Left ventricle myocardium inferior (tissue), 1 donor: ENCODE measurements around the gene NXPH1. TPM values are rescaled to one million over a fixed set of nuclear protein-coding genes. Genes with fewer than 3 reads are reported as not detected.

Experiments used
- DNase-seq: peaks from one replicate; pipeline ENCODE4 v3.0.0-alpha.2; 2020
- H3K27ac ChIP-seq: fragments of 200-600 bp; replicated peaks from 2 replicates; pipeline ENCODE4 v1.8.0; 2021
- H3K27me3 ChIP-seq: fragments of 200-600 bp; 2 replicates; pipeline ENCODE4 v1.8.0; 2021; ENCODE audit warnings: low read depth
- H3K36me3 ChIP-seq: fragments of 200-600 bp; 2 replicates; pipeline ENCODE4 v1.8.0; 2021
- H3K4me1 ChIP-seq: fragments of 200-600 bp; 2 replicates; pipeline ENCODE4 v1.8.0; 2021
- H3K4me3 ChIP-seq: fragments of 200-600 bp; 2 replicates; pipeline ENCODE4 v1.8.0; 2021; ENCODE audit warnings: mild to moderate bottlenecking, moderate library complexity
- H3K9me3 ChIP-seq: fragments of 200-600 bp; replicated peaks from 2 replicates; pipeline ENCODE4 v1.8.0; 2021
- intact Hi-C: fragments of 100-400 bp; cut with micrococcal nuclease; formaldehyde crosslinking; loops from one replicate; pipeline ENCODE4 v1.11.0; 2022
- total RNA-seq: library from RNA; stranded (reverse); fragmentation: NEBNext Ultra II Directional; extraction: Animal tissue kit (Norgen Biotek cat#: 25700); gene quantifications from one replicate; pipeline ENCODE4 v1.2.1, GENCODE V29; 2021
- TF ChIP-seq, protein P1 (sequence below): fragments of 200-600 bp; IDR thresholded peaks from 2 replicates; pipeline ENCODE4 v1.8.0; 2021; ENCODE audit warnings: antibody characterized with exemption, mild to moderate bottlenecking, borderline replicate concordance
- donor health status: DM: no; HTN: yes; CAD: no; lungs with severe emphysema.

The NXPH1 gene
- total RNA-seq, 1 donor from 2014 or later, result not detected

DNA sequence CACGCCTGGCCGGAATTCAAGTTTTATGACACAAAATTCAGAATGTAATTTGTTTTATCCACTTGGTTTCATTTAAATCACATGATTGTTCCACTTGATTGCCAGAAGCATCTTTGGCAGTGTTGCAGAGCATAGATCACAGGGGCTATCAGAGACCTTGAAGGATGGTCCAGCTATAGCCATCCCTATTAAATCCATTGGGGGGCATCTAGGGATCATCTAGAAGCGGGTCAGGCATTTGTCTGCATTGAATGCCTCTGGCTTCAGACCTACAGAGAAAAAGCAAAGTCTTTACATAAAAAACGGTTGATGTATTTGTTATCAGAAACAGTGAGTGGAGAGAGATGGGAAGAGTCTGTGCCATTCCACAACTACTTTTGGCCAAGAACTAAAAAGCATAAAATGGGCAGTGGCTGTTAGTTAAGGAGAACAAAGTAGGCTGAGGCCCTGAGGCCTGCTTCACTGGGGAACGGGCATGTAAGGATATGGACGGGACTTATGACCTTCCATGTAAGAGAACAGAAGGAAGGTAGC is 146.3 kb downstream of the NXPH1 start:
- Histone ChIP-seq H3K4me3 (no peak overlapping the region), H3K27me3 (no peaks in the 10 kb centered on the region), H3K27ac (no peak overlapping the region), H3K36me3 (no peaks in the 10 kb centered on the region), H3K4me1 (no peaks in the 10 kb centered on the region), H3K9me3 (no peaks in the 10 kb centered on the region)
- no peak for DNase-seq
- TF ChIP-seq, protein P1, sequence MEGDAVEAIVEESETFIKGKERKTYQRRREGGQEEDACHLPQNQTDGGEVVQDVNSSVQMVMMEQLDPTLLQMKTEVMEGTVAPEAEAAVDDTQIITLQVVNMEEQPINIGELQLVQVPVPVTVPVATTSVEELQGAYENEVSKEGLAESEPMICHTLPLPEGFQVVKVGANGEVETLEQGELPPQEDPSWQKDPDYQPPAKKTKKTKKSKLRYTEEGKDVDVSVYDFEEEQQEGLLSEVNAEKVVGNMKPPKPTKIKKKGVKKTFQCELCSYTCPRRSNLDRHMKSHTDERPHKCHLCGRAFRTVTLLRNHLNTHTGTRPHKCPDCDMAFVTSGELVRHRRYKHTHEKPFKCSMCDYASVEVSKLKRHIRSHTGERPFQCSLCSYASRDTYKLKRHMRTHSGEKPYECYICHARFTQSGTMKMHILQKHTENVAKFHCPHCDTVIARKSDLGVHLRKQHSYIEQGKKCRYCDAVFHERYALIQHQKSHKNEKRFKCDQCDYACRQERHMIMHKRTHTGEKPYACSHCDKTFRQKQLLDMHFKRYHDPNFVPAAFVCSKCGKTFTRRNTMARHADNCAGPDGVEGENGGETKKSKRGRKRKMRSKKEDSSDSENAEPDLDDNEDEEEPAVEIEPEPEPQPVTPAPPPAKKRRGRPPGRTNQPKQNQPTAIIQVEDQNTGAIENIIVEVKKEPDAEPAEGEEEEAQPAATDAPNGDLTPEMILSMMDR, result no peak
- intact Hi-C loops, result no loop called here

GRCh38 chr7:8581842-8582241 is 148.4 kb downstream of the NXPH1 start:
- Histone ChIP-seq H3K27ac (no peak overlapping the region), H3K4me3 (no peak overlapping the region), H3K4me1 (no peaks in the 10 kb centered on the region), H3K9me3 (no peaks in the 10 kb centered on the region), H3K36me3 (no peaks in the 10 kb centered on the region), H3K27me3 (no peaks in the 10 kb centered on the region)
- intact Hi-C loops, result no loop called here
- DNase-seq, result no peak
- TF ChIP-seq, protein P1, result no peak

- Histone ChIP-seq H3K27me3 (no peaks in the 10 kb centered on the region), H3K9me3 (no peaks in the 10 kb centered on the region), H3K36me3 (no peaks in the 10 kb centered on the region), H3K4me3 (no peak overlapping the region), H3K27ac (no peak overlapping the region), H3K4me1 (no peaks in the 10 kb centered on the region)
- TF ChIP-seq, protein P1, result no peak
- intact Hi-C loops, result no loop called here
- no peak for DNase-seq
These were observed 149.3 kb downstream of the NXPH1 start for GRCh38 chr7:8582728-8583127.

DNA sequence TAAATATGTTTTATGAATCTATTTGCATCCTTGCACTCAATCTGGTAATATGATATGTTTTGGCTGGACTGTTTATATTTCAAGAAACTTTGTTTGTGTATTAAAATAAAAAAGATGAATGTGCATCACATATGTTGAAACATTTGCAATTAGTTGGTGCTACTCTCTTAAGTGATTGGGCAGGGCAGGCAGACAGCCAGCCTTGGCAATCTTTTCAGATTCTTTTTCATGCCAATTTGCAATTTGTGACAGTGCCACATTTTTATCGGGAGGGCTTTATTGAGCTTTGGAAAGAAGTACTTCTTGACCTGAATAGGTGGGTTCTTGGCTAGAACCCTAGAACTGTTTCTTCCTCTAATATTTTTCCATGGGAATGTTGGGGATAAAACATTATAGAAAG is 152.2 kb downstream of the NXPH1 start:
- H3K27me3 ChIP-seq, result no peaks in the 10 kb centered on the region
- TF ChIP-seq, protein P1, result no peak
- H3K27ac ChIP-seq, result no peak overlapping the region
- no peaks in the 10 kb centered on the region for H3K4me1 ChIP-seq
- no peak overlapping the region for H3K4me3 ChIP-seq
- intact Hi-C loops, result no loop called here
- no peak for DNase-seq
- no peaks in the 10 kb centered on the region for H3K36me3 ChIP-seq
- no peaks in the 10 kb centered on the region for H3K9me3 ChIP-seq

DNA sequence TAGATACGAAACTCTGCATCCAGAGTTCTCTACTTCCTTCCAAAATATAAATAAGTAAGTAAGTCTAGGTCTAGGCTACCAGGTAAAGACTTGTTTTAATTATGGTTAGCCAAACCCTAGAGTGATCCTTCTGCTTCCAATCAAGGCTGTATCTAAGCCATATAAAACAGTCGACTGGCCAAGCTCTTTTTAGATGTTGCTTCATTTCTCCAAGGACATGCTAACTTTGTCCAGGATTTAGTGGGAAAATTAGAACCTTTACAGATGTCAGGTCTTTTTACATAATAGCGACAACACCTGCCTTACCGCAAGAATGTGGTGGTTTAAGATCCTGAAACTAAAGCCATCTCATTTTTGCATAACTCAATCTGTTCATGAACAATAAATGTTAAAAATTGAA is 156.8 kb downstream of the NXPH1 start:
- DNase-seq, result no peak
- no peak overlapping the region for H3K27ac ChIP-seq
- no peaks in the 10 kb centered on the region for H3K9me3 ChIP-seq
- intact Hi-C loops, result no loop called here
- TF ChIP-seq, protein P1, result no peak
- no peaks in the 10 kb centered on the region for H3K4me1 ChIP-seq
- no peaks in the 10 kb centered on the region for H3K27me3 ChIP-seq
- no peak overlapping the region for H3K4me3 ChIP-seq
- no peaks in the 10 kb centered on the region for H3K36me3 ChIP-seq
